Activated gamma-delta T cell treated with anti-CD3 and anti-CD28 coated beads, Interleukin-2, amount 50 U/mL, for 16 hours (primary cell): ENCODE results near the gene GPD2.
"Not testable (repeated sequence)": the region's sequence is repeated elsewhere in the genome, so short reads cannot be mapped to it uniquely, and the experiment has no call there.

Source experiments
- DNase-seq: peaks from one replicate; pipeline ENCODE4 v3.0.0-alpha.2; 2020; ENCODE audit warnings: low read depth

Gene GPD2

GRCh38 chr2:156476021-156476849 lies 40.1 kb downstream of the GPD2 start:
- DNase-seq = no peak

- DNase-seq = no peak
Observed at GRCh38 chr2:156476850-156477206, 40.6 kb downstream of the GPD2 start.

- DNase-seq = peak; percentile 4
Observed at GRCh38 chr2:156480376-156480775, 44.2 kb downstream of the GPD2 start.

GRCh38 chr2:156481312-156481711 lies 45.1 kb downstream of the GPD2 start:
- no peak for DNase-seq

GRCh38 chr2:156483741-156484173 lies 47.6 kb downstream of the GPD2 start:
- no peak for DNase-seq

- no peak for DNase-seq
Observed at GRCh38 chr2:156486147-156486546, 50.0 kb downstream of the GPD2 start.

- DNase-seq = no peak
Observed at GRCh38 chr2:156486614-156487013, 50.4 kb downstream of the GPD2 start.

- no peak for DNase-seq
Observed at GRCh38 chr2:156489195-156489594, 53.0 kb downstream of the GPD2 start.

GRCh38 chr2:156489750-156490465 lies 53.7 kb downstream of the GPD2 start:
- no peak for DNase-seq

- no peak for DNase-seq
Observed at GRCh38 chr2:156490466-156490840, 54.3 kb downstream of the GPD2 start.

- no peak for DNase-seq
Observed at GRCh38 chr2:156491176-156491575, 55.0 kb downstream of the GPD2 start.

GRCh38 chr2:156492979-156493378 lies 56.8 kb downstream of the GPD2 start:
- no peak for DNase-seq

- not testable (repeated sequence) for DNase-seq
Observed at GRCh38 chr2:156495998-156496397, 59.8 kb downstream of the GPD2 start.

- no peak for DNase-seq
Observed at GRCh38 chr2:156505696-156506095, 69.5 kb downstream of the GPD2 start.

GRCh38 chr2:156511122-156511521 lies 74.9 kb downstream of the GPD2 start:
- no peak for DNase-seq

GRCh38 chr2:156511803-156512202 lies 75.6 kb downstream of the GPD2 start:
- no peak for DNase-seq

- no peak for DNase-seq
Observed at GRCh38 chr2:156512451-156512850, 76.3 kb downstream of the GPD2 start.

- DNase-seq = no peak
Observed at GRCh38 chr2:156513219-156513618, 77.0 kb downstream of the GPD2 start.

- no peak for DNase-seq
Observed at GRCh38 chr2:156517419-156517818, 81.2 kb downstream of the GPD2 start.

- no peak for DNase-seq
Observed at GRCh38 chr2:156518138-156518537, 82.0 kb downstream of the GPD2 start.

GRCh38 chr2:156522864-156523440 lies 86.8 kb downstream of the GPD2 start:
- DNase-seq = no peak

- DNase-seq = no peak
Observed at GRCh38 chr2:156526950-156527636, 90.9 kb downstream of the GPD2 start.

- DNase-seq = not testable (repeated sequence)
Observed at GRCh38 chr2:156528583-156528982, 92.4 kb downstream of the GPD2 start.
